Measurements from ENCODE around the gene NCS1. TPM values are rescaled to one million over a fixed set of nuclear protein-coding genes. Genes with fewer than 3 reads are reported as not detected.

The NCS1 gene
- total and polyA plus RNA-seq, 2 experiments from 2014 or later = 4.7 to 33.0 TPM

DNA sequence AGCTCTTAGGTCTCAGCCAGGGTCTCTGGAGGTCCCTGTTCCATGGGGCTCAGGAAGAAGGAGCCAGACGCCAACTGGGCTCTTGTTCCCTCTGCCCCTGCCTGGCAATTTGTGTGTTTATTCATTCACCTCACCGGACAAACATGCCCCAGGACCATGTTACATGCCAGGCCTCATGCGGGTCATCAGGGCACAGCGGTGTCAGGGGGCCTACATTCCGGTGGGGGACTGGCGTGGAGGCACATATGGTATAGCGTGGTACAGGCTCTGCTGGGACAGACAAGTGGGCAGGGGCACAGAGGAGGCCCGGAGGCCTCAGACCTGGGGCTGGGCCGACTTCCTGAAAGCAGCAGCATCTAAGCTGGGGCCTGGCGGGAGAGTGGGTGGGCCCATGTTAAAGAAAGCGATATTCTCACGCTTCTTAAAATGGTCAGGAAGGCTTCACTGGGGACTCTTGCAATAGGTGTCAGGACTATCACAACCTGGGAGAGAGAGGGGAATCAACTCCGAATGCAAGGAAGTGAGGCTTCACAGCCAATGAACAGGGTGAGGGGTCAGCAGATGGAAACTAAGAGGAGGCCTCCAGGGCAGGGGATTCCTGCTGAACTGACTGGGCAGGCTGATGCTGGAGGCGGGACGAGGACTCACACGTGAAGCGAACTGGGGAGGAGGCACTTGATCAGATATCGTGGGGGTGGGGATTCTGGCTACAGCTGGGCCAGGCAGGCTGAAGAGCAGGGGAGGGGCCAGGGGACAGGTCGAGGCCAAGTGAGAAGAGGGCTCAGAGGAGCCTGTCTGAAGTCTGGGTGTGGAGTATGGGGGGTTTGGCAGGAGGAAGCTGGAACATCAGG, 41.9 kb downstream of the NCS1 start:
- in situ Hi-C loops (cut with MboI) = no loop called here
- Histone ChIP-seq H2AFZ (no peak overlapping the region), H3K36me3 (ENCODE audit: low read depth) (no peaks in the 10 kb centered on the region), H3K4me2 (ENCODE audit: unreplicated experiment) (no peak overlapping the region), H3K9me3 (ENCODE audit: low read depth) (no peaks in the 10 kb centered on the region), H3K79me2 (ENCODE audit: insufficient read depth) (no peaks in the 10 kb centered on the region; the same call in 1 of the 2 replicates), H3K27me3 (replicated peaks; ENCODE audit: insufficient read depth) (no peaks in the 10 kb centered on the region), H3K27ac (no peak overlapping the region), H3K9me2 (ENCODE audit: insufficient read depth) (no peaks in the 10 kb centered on the region), H3K9ac (no peak overlapping the region), H4K20me1 (ENCODE audit: insufficient read depth) (no peaks in the 10 kb centered on the region), H3K4me1 (ENCODE audit: insufficient read depth) (no peaks in the 10 kb centered on the region), H3K4me3 (no peak overlapping the region), H3F3A (ENCODE audit: insufficient read depth) (no peaks in the 10 kb centered on the region)
- TF ChIP-seq EZH2 (IDR thresholded peaks at IDR 0.05; ENCODE audit: insufficient read depth, poor library complexity, severe bottlenecking) (no peak), EZH2phosphoT487 (IDR thresholded peaks at IDR 0.05; ENCODE audit: insufficient read depth, low read depth) (no peak)
- 74 to 76% methylated on average over 19 of the region's 19 CpGs for WGBS, 2 experiments (ENCODE audit: low coverage in 1 of 2, low lambda C conversion rate in 2 of 2, missing lambda C conversion rate in 2 of 2)
- no peak for DNase-seq

DNA sequence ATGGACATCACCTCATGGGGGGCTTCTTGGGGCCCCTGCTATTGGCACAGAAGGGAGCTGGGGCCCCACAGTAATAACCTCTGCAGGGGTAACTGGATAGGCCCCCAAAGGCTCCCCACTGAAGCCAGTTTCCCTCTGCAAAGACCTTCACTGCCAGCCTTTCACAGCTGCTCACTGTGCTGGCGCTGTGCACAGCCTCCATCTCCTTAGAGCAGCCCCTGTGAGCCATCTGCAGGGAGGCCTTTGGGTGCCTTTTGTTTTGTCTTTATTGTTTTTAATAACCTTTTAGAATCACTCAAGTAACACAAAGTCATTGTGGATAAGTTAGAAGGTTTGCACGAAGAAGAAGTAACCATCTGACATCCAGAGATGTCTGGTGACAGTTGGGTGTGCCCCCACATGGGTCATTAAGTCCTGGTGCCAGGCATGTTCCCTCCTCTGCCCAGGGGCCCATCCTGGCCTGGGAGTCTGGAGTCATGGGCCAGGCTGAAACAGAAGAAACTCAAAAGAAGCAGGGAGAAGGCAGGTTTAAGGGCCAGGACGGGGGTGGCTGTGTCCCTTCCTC, 42.7 kb downstream of the NCS1 start:
- DNase-seq = no peak

GRCh38 chr9:130215341-130216119, 43.3 kb downstream of the NCS1 start:
- Histone ChIP-seq H3K9ac (no peak overlapping the region), H3K4me3 (no peak overlapping the region), H3K9me3 (ENCODE audit: low read depth) (no peaks in the 10 kb centered on the region), H4K20me1 (ENCODE audit: insufficient read depth) (no peaks in the 10 kb centered on the region), H3K27ac (no peak overlapping the region), H3K36me3 (ENCODE audit: low read depth) (no peaks in the 10 kb centered on the region), H3K27me3 (replicated peaks; ENCODE audit: insufficient read depth) (no peaks in the 10 kb centered on the region), H3K79me2 (ENCODE audit: insufficient read depth) (no peaks in the 10 kb centered on the region; the same call in 1 of the 2 replicates), H3K9me2 (ENCODE audit: insufficient read depth) (no peaks in the 10 kb centered on the region), H2AFZ (no peak overlapping the region), H3K4me2 (ENCODE audit: unreplicated experiment) (no peak overlapping the region), H3K4me1 (ENCODE audit: insufficient read depth) (no peaks in the 10 kb centered on the region), H3F3A (ENCODE audit: insufficient read depth) (no peaks in the 10 kb centered on the region)
- 82 to 90% methylated on average over 14 to 16 of the region's 16 CpGs for WGBS, 2 experiments (ENCODE audit: low coverage in 1 of 2, low lambda C conversion rate in 2 of 2, missing lambda C conversion rate in 2 of 2)
- no peak for TF ChIP-seq EZH2 (IDR thresholded peaks at IDR 0.05; ENCODE audit: insufficient read depth, poor library complexity, severe bottlenecking)
- no peak for TF ChIP-seq EZH2phosphoT487 (IDR thresholded peaks at IDR 0.05; ENCODE audit: insufficient read depth, low read depth)
- in situ Hi-C loops (cut with MboI) = no loop called here
- peak; percentile 43 for DNase-seq

More for the DNA sequence above, 42.7 kb downstream of the NCS1 start:
- TF ChIP-seq EZH2phosphoT487 (IDR thresholded peaks at IDR 0.05; ENCODE audit: insufficient read depth, low read depth) (no peak), EZH2 (IDR thresholded peaks at IDR 0.05; ENCODE audit: insufficient read depth, poor library complexity, severe bottlenecking) (no peak)
- H3K9me3 ChIP-seq (ENCODE audit: low read depth) = no peaks in the 10 kb centered on the region
- H3K27ac ChIP-seq = no peak overlapping the region
- H3K79me2 ChIP-seq (ENCODE audit: insufficient read depth) = no peaks in the 10 kb centered on the region; the same call in 1 of the 2 replicates
- no peaks in the 10 kb centered on the region for H3K4me1 ChIP-seq (ENCODE audit: insufficient read depth)
- in situ Hi-C loops (cut with MboI) = no loop called here
- H3K9ac ChIP-seq = no peak overlapping the region
- H2AFZ ChIP-seq = no peak overlapping the region
- H3K4me2 ChIP-seq (ENCODE audit: unreplicated experiment) = no peak overlapping the region
- WGBS, 2 experiments (ENCODE audit: low coverage in 1 of 2, low lambda C conversion rate in 2 of 2, missing lambda C conversion rate in 2 of 2) = 44 to 59% methylated on average over 3 of the region's 3 CpGs
- H3K9me2 ChIP-seq (ENCODE audit: insufficient read depth) = no peaks in the 10 kb centered on the region
- H3K36me3 ChIP-seq (ENCODE audit: low read depth) = no peaks in the 10 kb centered on the region
- no peaks in the 10 kb centered on the region for H4K20me1 ChIP-seq (ENCODE audit: insufficient read depth)
- H3K27me3 ChIP-seq (replicated peaks; ENCODE audit: insufficient read depth) = no peaks in the 10 kb centered on the region
- no peaks in the 10 kb centered on the region for H3F3A ChIP-seq (ENCODE audit: insufficient read depth)
- no peak overlapping the region for H3K4me3 ChIP-seq

GRCh38 chr9:130217838-130218237, 45.6 kb downstream of the NCS1 start:
- 84 to 85% methylated on average over 10 of the region's 10 CpGs for WGBS, 2 experiments (ENCODE audit: low coverage in 1 of 2, low lambda C conversion rate in 2 of 2, missing lambda C conversion rate in 2 of 2)
- Histone ChIP-seq H2AFZ (no peak overlapping the region), H3K9me2 (ENCODE audit: insufficient read depth) (no peaks in the 10 kb centered on the region), H3K36me3 (ENCODE audit: low read depth) (no peaks in the 10 kb centered on the region), H3K27ac (no peak overlapping the region), H3K27me3 (replicated peaks; ENCODE audit: insufficient read depth) (no peaks in the 10 kb centered on the region), H3K79me2 (ENCODE audit: insufficient read depth) (no peaks in the 10 kb centered on the region; the same call in 1 of the 2 replicates), H3K9me3 (ENCODE audit: low read depth) (no peaks in the 10 kb centered on the region), H3F3A (ENCODE audit: insufficient read depth) (no peaks in the 10 kb centered on the region), H3K4me1 (ENCODE audit: insufficient read depth) (no peaks in the 10 kb centered on the region), H3K4me3 (no peak overlapping the region), H3K4me2 (ENCODE audit: unreplicated experiment) (no peak overlapping the region), H4K20me1 (ENCODE audit: insufficient read depth) (no peaks in the 10 kb centered on the region), H3K9ac (no peak overlapping the region)
- no peak for DNase-seq
- in situ Hi-C loops (cut with MboI) = no loop called here
- no peak for TF ChIP-seq EZH2 (IDR thresholded peaks at IDR 0.05; ENCODE audit: insufficient read depth, poor library complexity, severe bottlenecking)
- no peak for TF ChIP-seq EZH2phosphoT487 (IDR thresholded peaks at IDR 0.05; ENCODE audit: insufficient read depth, low read depth)
